Raji (cell line): ENCODE results near the gene IGFBP1.

ENCODE experiments used
- POLR2A ChIP-seq: IDR thresholded peaks from 2 replicates; pipeline ENCODE4 v1.6.1; 2011; ENCODE audit warnings: low read depth, low read length, control low read depth; ENCODE audit not compliant: insufficient read depth

Gene IGFBP1

GRCh38 chr7:45923290-45923689, 35.0 kb downstream of the IGFBP1 start:
- TF ChIP-seq POLR2A = no peak

GRCh38 chr7:45923818-45924217, 35.5 kb downstream of the IGFBP1 start:
- TF ChIP-seq POLR2A = no peak

GRCh38 chr7:45924283-45924682, 36.0 kb downstream of the IGFBP1 start:
- no peak for TF ChIP-seq POLR2A

GRCh38 chr7:45927721-45928120, 39.4 kb downstream of the IGFBP1 start:
- no peak for TF ChIP-seq POLR2A

GRCh38 chr7:45930967-45931366, 42.7 kb downstream of the IGFBP1 start:
- TF ChIP-seq POLR2A = no peak

GRCh38 chr7:45937301-45937700, 49.0 kb downstream of the IGFBP1 start:
- no peak for TF ChIP-seq POLR2A

GRCh38 chr7:45937862-45938261, 49.6 kb downstream of the IGFBP1 start:
- no peak for TF ChIP-seq POLR2A

GRCh38 chr7:45938626-45939302, 50.5 kb downstream of the IGFBP1 start:
- TF ChIP-seq POLR2A = no peak

GRCh38 chr7:45939574-45939973, 51.3 kb downstream of the IGFBP1 start:
- TF ChIP-seq POLR2A = no peak

- TF ChIP-seq POLR2A = no peak
These were observed 52.7 kb downstream of the IGFBP1 start for GRCh38 chr7:45940939-45941338.
